ENCODE results near the gene PLSCR1.

The PLSCR1 gene

DNA sequence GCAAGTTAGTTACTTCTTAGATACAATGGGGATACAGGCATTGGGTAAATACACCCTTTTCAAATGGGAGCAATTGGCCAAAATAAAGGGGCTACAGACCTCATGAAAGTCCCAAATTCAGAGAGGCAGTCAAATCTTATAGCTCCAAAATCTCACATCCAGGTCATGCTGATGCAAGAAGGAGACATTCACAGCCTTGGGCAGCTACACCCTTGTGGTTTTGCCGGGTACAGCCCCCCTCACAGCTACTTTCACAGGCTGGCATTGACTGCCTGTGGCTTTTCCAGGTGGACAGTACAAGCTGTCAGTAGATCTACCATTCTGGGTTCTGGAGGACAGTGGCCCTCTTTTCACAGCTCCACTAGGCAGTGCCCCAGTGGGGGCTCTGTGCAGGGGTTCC is 17.5 kb upstream of the PLSCR1 start:
- DNase-seq (ENCODE audit: extremely low spot score) = no peak
- TF ChIP-seq FOXK2 (IDR thresholded peaks at IDR 0.05) (no peak), ELF4 (IDR thresholded peaks at IDR 0.05) (no peak), L3MBTL2 (conservative IDR thresholded peaks at IDR 0.05) (no peak), SUZ12 (IDR thresholded peaks at IDR 0.05) (no peak), FOXM1 (IDR thresholded peaks at IDR 0.05; ENCODE audit: borderline replicate concordance) (no peak), HDGF (IDR thresholded peaks at IDR 0.05; ENCODE audit: borderline replicate concordance) (no peak), SP1 (IDR thresholded peaks at IDR 0.05) (no peak), NFRKB (IDR thresholded peaks at IDR 0.05) (no peak), TARDBP (IDR thresholded peaks at IDR 0.05) (no peak), FOXA1 (IDR thresholded peaks at IDR 0.05) (no peak), ARNT (IDR thresholded peaks at IDR 0.05) (no peak)
- ChIA-PET CTCF (no interaction called here), POLR2A (no interaction called here)

GRCh38 chr3:146561463-146561862 is 17.1 kb upstream of the PLSCR1 start:
- ChIA-PET POLR2A (no interaction called here), CTCF (no interaction called here)
- DNase-seq (ENCODE audit: extremely low spot score) = no peak
- no peak for TF ChIP-seq BHLHE40 (IDR thresholded peaks at IDR 0.05; ENCODE audit: borderline replicate concordance)
- no peak for TF ChIP-seq TARDBP (IDR thresholded peaks at IDR 0.05)

GRCh38 chr3:146560678-146561077 is 16.3 kb upstream of the PLSCR1 start:
- DNase-seq (ENCODE audit: extremely low spot score) = no peak
- TF ChIP-seq, protein P1, sequence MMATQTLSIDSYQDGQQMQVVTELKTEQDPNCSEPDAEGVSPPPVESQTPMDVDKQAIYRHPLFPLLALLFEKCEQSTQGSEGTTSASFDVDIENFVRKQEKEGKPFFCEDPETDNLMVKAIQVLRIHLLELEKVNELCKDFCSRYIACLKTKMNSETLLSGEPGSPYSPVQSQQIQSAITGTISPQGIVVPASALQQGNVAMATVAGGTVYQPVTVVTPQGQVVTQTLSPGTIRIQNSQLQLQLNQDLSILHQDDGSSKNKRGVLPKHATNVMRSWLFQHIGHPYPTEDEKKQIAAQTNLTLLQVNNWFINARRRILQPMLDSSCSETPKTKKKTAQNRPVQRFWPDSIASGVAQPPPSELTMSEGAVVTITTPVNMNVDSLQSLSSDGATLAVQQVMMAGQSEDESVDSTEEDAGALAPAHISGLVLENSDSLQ (IDR thresholded peaks at IDR 0.05) = no peak
- TF ChIP-seq ZNF384 (IDR thresholded peaks at IDR 0.05) (no peak), FOXK2 (IDR thresholded peaks at IDR 0.05) (no peak), HDGF (IDR thresholded peaks at IDR 0.05; ENCODE audit: borderline replicate concordance) (no peak), FOXA1 (IDR thresholded peaks at IDR 0.05) (no peak), CTBP1 (IDR thresholded peaks at IDR 0.05; ENCODE audit: borderline replicate concordance) (no peak), SUZ12 (IDR thresholded peaks at IDR 0.05) (no peak), TARDBP (IDR thresholded peaks at IDR 0.05) (no peak), LEF1 (IDR thresholded peaks at IDR 0.05; ENCODE audit: borderline replicate concordance) (no peak), ARNT (IDR thresholded peaks at IDR 0.05) (no peak), BHLHE40 (IDR thresholded peaks at IDR 0.05; ENCODE audit: borderline replicate concordance) (no peak), FOXM1 (IDR thresholded peaks at IDR 0.05; ENCODE audit: borderline replicate concordance) (no peak), ELF4 (IDR thresholded peaks at IDR 0.05) (no peak), SP1 (IDR thresholded peaks at IDR 0.05) (no peak), NFRKB (IDR thresholded peaks at IDR 0.05) (no peak), L3MBTL2 (conservative IDR thresholded peaks at IDR 0.05) (no peak)
- POLR2A ChIA-PET = no interaction called here
- CTCF ChIA-PET = interaction anchor here (0.7 kb wide), 1 partner anchor 458 kb away, joined by 3 read pairs; no protein-coding TSS in a partner anchor

GRCh38 chr3:146559388-146559787 is 15.0 kb upstream of the PLSCR1 start:
- POLR2A ChIA-PET = no interaction called here
- TF ChIP-seq BHLHE40 (IDR thresholded peaks at IDR 0.05; ENCODE audit: borderline replicate concordance) (no peak), L3MBTL2 (conservative IDR thresholded peaks at IDR 0.05) (no peak), FOXA1 (IDR thresholded peaks at IDR 0.05) (no peak)
- CTCF ChIA-PET = no interaction called here
- DNase-seq (ENCODE audit: extremely low spot score) = no peak

DNA sequence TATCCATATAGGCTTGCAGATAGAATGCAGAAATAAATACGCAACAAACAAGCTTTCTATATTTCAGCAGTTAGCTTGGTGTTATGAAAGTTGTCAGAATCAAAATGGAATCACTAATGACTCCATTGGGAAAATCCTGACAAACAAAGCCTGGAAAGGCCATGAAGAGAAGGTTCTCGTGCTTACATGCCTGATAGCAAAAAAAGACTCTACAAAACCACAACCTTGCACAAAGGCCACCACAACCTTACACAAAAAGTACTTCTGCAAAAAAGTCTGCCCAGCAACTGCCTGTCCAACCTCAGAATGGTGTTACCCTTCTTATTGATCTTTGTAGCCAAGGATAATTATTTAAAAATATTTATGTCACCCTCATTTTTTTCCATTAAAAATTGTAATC is 14.4 kb upstream of the PLSCR1 start:
- CTCF ChIA-PET = no interaction called here
- no peak for DNase-seq (ENCODE audit: extremely low spot score)

DNA sequence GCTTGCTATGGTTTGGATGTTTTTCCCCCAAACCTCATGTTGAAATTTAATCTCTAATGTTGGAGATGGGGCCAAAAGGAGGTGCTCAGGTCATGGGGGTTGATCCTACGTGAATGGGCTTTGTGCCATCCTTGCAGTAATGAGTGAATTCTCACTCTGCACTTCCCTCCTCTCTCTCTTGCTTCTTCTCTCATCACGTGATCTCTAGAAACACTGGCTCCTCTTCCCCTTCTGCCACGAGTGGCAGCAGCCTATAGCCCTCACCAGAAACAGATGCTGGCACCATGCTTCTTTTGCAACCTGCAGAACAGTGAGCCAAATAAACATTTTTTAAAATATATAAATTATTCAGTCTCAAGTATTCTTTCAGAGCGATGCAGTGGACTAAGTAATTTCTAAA is 13.3 kb upstream of the PLSCR1 start:
- ChIA-PET POLR2A (no interaction called here), CTCF (no interaction called here)
- TF ChIP-seq, protein P1 (IDR thresholded peaks at IDR 0.05) = no peak
- TF ChIP-seq FOXM1 (IDR thresholded peaks at IDR 0.05; ENCODE audit: borderline replicate concordance) (no peak), FOXA1 (IDR thresholded peaks at IDR 0.05) (no peak), BHLHE40 (IDR thresholded peaks at IDR 0.05; ENCODE audit: borderline replicate concordance) (no peak), CTBP1 (IDR thresholded peaks at IDR 0.05; ENCODE audit: borderline replicate concordance) (no peak), SUZ12 (IDR thresholded peaks at IDR 0.05) (no peak), LEF1 (IDR thresholded peaks at IDR 0.05; ENCODE audit: borderline replicate concordance) (no peak), L3MBTL2 (conservative IDR thresholded peaks at IDR 0.05) (no peak), SP1 (IDR thresholded peaks at IDR 0.05) (no peak), FOXK2 (IDR thresholded peaks at IDR 0.05) (no peak), HDGF (IDR thresholded peaks at IDR 0.05; ENCODE audit: borderline replicate concordance) (no peak), ZNF384 (IDR thresholded peaks at IDR 0.05) (no peak), ARNT (IDR thresholded peaks at IDR 0.05) (no peak), ELF4 (IDR thresholded peaks at IDR 0.05) (no peak), TARDBP (IDR thresholded peaks at IDR 0.05) (no peak), NFRKB (IDR thresholded peaks at IDR 0.05) (no peak)
- DNase-seq (ENCODE audit: extremely low spot score) = no peak

More for the DNA sequence above, 14.4 kb upstream of the PLSCR1 start:
- POLR2A ChIA-PET = no interaction called here
- TF ChIP-seq TARDBP (IDR thresholded peaks at IDR 0.05) (no peak), FOXA1 (IDR thresholded peaks at IDR 0.05) (no peak), BHLHE40 (IDR thresholded peaks at IDR 0.05; ENCODE audit: borderline replicate concordance) (no peak), SP1 (IDR thresholded peaks at IDR 0.05) (no peak), LEF1 (IDR thresholded peaks at IDR 0.05; ENCODE audit: borderline replicate concordance) (no peak), ELF4 (IDR thresholded peaks at IDR 0.05) (no peak), NFRKB (IDR thresholded peaks at IDR 0.05) (no peak), CTBP1 (IDR thresholded peaks at IDR 0.05; ENCODE audit: borderline replicate concordance) (no peak), FOXM1 (IDR thresholded peaks at IDR 0.05; ENCODE audit: borderline replicate concordance) (no peak), L3MBTL2 (conservative IDR thresholded peaks at IDR 0.05) (no peak)

- no peak for DNase-seq (ENCODE audit: extremely low spot score)
- TF ChIP-seq L3MBTL2 (conservative IDR thresholded peaks at IDR 0.05) (no peak), ZNF384 (IDR thresholded peaks at IDR 0.05) (no peak), FOXM1 (IDR thresholded peaks at IDR 0.05; ENCODE audit: borderline replicate concordance) (no peak), LEF1 (IDR thresholded peaks at IDR 0.05; ENCODE audit: borderline replicate concordance) (no peak), NFRKB (IDR thresholded peaks at IDR 0.05) (no peak), FOXA1 (IDR thresholded peaks at IDR 0.05) (no peak), ARNT (IDR thresholded peaks at IDR 0.05) (no peak), TARDBP (IDR thresholded peaks at IDR 0.05) (no peak), CTBP1 (IDR thresholded peaks at IDR 0.05; ENCODE audit: borderline replicate concordance) (no peak), FOXK2 (IDR thresholded peaks at IDR 0.05) (no peak), ELF4 (IDR thresholded peaks at IDR 0.05) (no peak), HDGF (IDR thresholded peaks at IDR 0.05; ENCODE audit: borderline replicate concordance) (no peak), BHLHE40 (IDR thresholded peaks at IDR 0.05; ENCODE audit: borderline replicate concordance) (no peak), SUZ12 (IDR thresholded peaks at IDR 0.05) (no peak)
- TF ChIP-seq, protein P1 (IDR thresholded peaks at IDR 0.05) = no peak
- CTCF ChIA-PET = no interaction called here
- POLR2A ChIA-PET = no interaction called here
These were observed 10.9 kb upstream of the PLSCR1 start for GRCh38 chr3:146555311-146555710.
